Keratinocyte (primary cell): ENCODE data around the gene SMDT1. TPM values are rescaled to one million over a fixed set of nuclear protein-coding genes. Genes with fewer than 3 reads are reported as not detected.
"Not testable (repeated sequence)": the region's sequence is repeated elsewhere in the genome, so short reads cannot be mapped to it uniquely, and the experiment has no call there.

Experiments used
- DNase-seq: peaks from one replicate; pipeline ENCODE4 v3.0.0-alpha.2; 2011; ENCODE audit warnings: low read depth, missing footprints, low spot score
- FAIRE-seq: peaks from 2 replicates; lab custom pipeline; 2011; peaks lifted over from hg19 to GRCh38; lab: Jason Lieb, UNC
- H2AFZ ChIP-seq: 2 replicates; pipeline ENCODE4 v1.6.0; 2012; ENCODE audit warnings: low read length, control low read depth, inconsistent platforms; ENCODE audit not compliant: control insufficient read depth
- H3K27ac ChIP-seq: 2 replicates; pipeline ENCODE4 v1.5.1; 2011; ENCODE audit warnings: low read length; ENCODE audit not compliant: control insufficient read depth, insufficient read depth
- H3K27me3 ChIP-seq: 3 replicates; pipeline ENCODE4 v1.6.0; 2011; ENCODE audit warnings: low read length; ENCODE audit not compliant: control insufficient read depth, insufficient read depth; ENCODE audit errors: extremely low read depth
- H3K36me3 ChIP-seq, 2 experiments: 2 replicates in 1 of 2; 3 replicates in 1 of 2; pipeline ENCODE4 v1.5.1; 2011; ENCODE audit warnings: low read length in 2 of 2, mild to moderate bottlenecking in 1 of 2; ENCODE audit not compliant: control insufficient read depth in 2 of 2, insufficient read depth in 2 of 2; ENCODE audit errors: extremely low read depth in 1 of 2
- H3K4me1 ChIP-seq: 3 replicates; pipeline ENCODE4 v1.5.1; 2011; ENCODE audit warnings: low read length; ENCODE audit not compliant: control insufficient read depth, insufficient read depth; ENCODE audit errors: extremely low read depth
- H3K4me2 ChIP-seq: 3 replicates; pipeline ENCODE4 v1.6.0; 2011; ENCODE audit warnings: low read depth, low read length; ENCODE audit not compliant: control insufficient read depth, insufficient read depth; ENCODE audit errors: extremely low read depth
- H3K4me3 ChIP-seq, 3 experiments: fragments of 200-600 bp in 1 of 3; sonication (generic) in 1 of 3; 2 replicates in 2 of 3; 3 replicates in 1 of 3; pipeline ENCODE4 v1.5.1; 2011 to 2016; ENCODE audit warnings: low read length in 3 of 3, mild to moderate bottlenecking in 3 of 3, control low read depth in 2 of 3, inconsistent platforms in 1 of 3, low read depth in 1 of 3, mixed read lengths in 1 of 3, mixed run types in 1 of 3, moderate library complexity in 1 of 3; ENCODE audit not compliant: control insufficient read depth in 2 of 3, insufficient read depth in 2 of 3; ENCODE audit errors: extremely low read depth in 1 of 3
- H3K79me2 ChIP-seq: 2 replicates; pipeline ENCODE4 v1.6.0; 2012; ENCODE audit warnings: low read length; ENCODE audit not compliant: control insufficient read depth, insufficient read depth
- H3K9ac ChIP-seq: 3 replicates; pipeline ENCODE4 v1.6.0; 2011; ENCODE audit warnings: low read length; ENCODE audit not compliant: control insufficient read depth, insufficient read depth; ENCODE audit errors: extremely low read depth
- H3K9me1 ChIP-seq: 3 replicates; pipeline ENCODE4 v1.6.0; 2011; ENCODE audit warnings: low read length; ENCODE audit not compliant: control insufficient read depth, insufficient read depth; ENCODE audit errors: extremely low read depth
- H3K9me3 ChIP-seq: 2 replicates; pipeline ENCODE4 v1.5.1; 2012; ENCODE audit warnings: low read depth, low read length; ENCODE audit not compliant: control insufficient read depth
- H4K20me1 ChIP-seq: 3 replicates; pipeline ENCODE4 v1.6.0; 2011; ENCODE audit warnings: low read length; ENCODE audit not compliant: control insufficient read depth, insufficient read depth; ENCODE audit errors: extremely low read depth
- dilution Hi-C: fragments of 300-500 bp; cut with MboI; formaldehyde crosslinking; loops from one replicate; pipeline ENCODE4 v1.7.0; 2020; ENCODE audit warnings: low sequenced_read_pairs; ENCODE audit not compliant: extremely low pct_ligation_motif_present
- polyA plus RNA-seq, 5 experiments: library from polyadenylated mRNA; depleted of rRNA in 3 of 5; stranded (reverse) in 3 of 5; stranded (forward) in 1 of 5; unstranded in 1 of 5; fragments of >200 nt; gene quantifications; 1 replicate in 1 of 5; 2 replicates in 3 of 5; 3 replicates in 1 of 5; pipeline versions ENCODE4 v1.2.1 to v1.2.3, GENCODE V29; 2011 to 2012; ENCODE audit warnings: missing spikeins in 2 of 5, low read depth in 1 of 5, low replicate concordance in 1 of 5

SMDT1 gene
- polyA plus RNA-seq, 1 donor (not counting 4 experiments of a cell fraction or from before 2014, with no cell fraction given) = 21.6 TPM

DNA sequence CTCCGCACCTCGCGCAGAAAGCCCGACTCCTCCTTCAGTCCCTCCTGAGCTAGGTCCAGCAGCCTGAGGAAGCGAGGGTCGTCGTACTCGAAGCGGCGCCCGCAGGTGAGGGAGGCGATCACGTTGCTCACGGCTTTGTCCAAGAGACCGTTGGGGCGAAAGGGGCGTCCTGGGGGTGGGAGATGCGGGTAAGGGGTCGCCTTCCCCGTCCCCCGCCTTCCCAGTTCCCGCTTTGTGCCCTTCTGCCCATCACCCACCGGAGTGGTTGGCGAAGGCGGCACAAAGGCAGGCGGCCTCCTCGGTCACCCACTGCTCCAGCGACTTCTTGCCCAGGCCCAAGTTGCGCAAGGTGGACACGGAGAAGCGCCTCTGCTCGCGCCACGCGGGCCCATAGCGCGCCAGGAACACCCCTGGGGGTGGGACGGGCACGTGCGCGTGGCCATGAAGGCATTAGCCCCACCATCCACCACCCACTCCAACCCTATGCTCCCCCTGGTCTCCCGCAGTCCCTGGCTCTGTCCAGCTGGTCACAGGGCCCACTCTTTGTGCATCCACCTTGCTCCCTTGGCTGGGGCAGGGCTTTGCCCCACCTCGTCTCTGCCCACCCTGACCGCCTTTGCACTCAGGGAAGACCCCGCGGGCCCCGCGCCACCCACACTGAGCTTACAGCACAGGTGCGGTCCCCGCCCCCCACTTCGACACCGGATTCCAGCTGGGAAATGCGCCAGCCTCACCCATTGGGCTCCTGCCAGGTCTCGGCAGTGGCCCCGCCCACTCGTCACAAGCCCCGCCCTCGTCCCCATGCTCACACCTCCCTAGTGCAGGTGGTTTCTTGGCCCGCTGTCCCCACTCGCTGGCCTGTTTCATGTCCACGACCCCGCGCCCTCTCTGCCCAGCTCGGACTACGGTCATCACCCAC lies 49.5 kb downstream of the SMDT1 start:
- H3K4me1 ChIP-seq, DNase-seq: not testable (repeated sequence)

DNA sequence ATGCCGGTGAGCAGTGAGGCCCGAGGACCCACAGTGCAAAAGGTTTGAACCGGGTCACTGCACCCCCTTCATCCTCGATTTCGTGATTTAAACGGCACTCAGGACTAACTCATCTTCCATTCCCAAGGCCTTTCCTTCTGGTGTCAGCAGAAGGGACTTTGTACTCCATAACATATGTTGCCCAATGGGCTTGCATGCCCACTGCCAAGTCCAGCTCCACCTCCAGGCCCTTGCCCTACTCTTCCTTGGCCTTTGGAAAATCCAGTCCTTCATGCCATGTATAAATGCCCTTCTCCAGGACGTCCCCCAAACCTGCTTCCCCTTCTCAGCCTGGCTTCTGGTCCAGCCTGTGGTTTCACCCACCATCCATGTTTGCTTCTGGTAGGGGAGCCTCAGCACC lies 50.7 kb downstream of the SMDT1 start:
- H3K36me3 ChIP-seq, H2AFZ ChIP-seq, H3K27ac ChIP-seq, FAIRE-seq, H3K27me3 ChIP-seq, DNase-seq, H3K79me2 ChIP-seq, H3K4me1 ChIP-seq, H3K9me3 ChIP-seq, dilution Hi-C loops, H3K4me2 ChIP-seq, H4K20me1 ChIP-seq, H3K9ac ChIP-seq, H3K4me3 ChIP-seq, H3K9me1 ChIP-seq: not testable (repeated sequence)

More for the DNA sequence above, 49.5 kb downstream of the SMDT1 start:
- H3K36me3 ChIP-seq, H4K20me1 ChIP-seq, H3K27ac ChIP-seq, H2AFZ ChIP-seq, H3K4me2 ChIP-seq, H3K79me2 ChIP-seq, dilution Hi-C loops, H3K27me3 ChIP-seq, H3K9ac ChIP-seq, H3K9me1 ChIP-seq, FAIRE-seq, H3K9me3 ChIP-seq, H3K4me3 ChIP-seq: not testable (repeated sequence)

DNA sequence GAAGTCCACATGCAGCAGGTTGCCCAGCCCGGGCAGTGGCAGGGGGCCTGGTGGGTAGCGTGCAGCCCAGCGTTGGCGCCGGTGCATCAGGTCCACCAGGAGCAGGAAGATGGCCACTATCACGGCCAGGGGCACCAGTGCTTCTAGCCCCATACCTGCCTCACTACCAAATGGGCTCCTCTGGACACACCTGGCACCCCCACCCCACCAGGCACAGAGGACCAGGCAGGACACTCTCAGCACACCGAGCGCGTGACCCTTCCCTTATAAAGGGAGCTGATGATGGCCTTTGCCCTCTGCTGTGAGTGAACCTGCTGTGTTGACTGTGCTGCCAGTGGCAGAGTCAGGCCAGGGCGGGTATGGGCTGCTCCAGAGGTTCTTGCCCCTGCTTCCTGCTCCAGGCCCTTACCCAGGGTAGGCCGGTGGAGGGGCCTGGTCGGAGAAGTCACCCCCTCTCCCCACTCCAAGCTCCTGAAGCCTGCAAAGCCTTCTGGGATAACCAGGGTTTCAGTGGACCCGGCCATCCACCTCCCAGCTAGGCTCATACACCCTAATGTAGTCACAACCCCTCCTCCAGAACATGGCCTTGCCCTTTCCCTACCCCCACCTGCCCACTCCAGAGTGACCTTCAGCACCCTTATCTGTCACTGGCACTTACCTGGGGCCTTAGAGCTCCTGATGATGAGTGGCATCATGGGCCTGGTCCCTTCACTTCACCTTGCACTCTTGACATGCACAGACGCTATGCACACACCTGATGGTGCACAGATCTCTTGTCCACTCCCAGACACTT lies 51.3 kb downstream of the SMDT1 start, which contains the start of gene CYP2D6:
CYP2D6 (minus strand) TSS at position 172 of the 793 bp plus-strand sequence; CDS start at position 153, 19 bp downstream.
- H2AFZ ChIP-seq, H3K4me3 ChIP-seq, dilution Hi-C loops, FAIRE-seq, H3K9me1 ChIP-seq, H4K20me1 ChIP-seq, H3K27ac ChIP-seq, H3K4me1 ChIP-seq, H3K27me3 ChIP-seq, H3K4me2 ChIP-seq, H3K9me3 ChIP-seq, H3K36me3 ChIP-seq, DNase-seq, H3K9ac ChIP-seq, H3K79me2 ChIP-seq: not testable (repeated sequence)
